HepG2 (cell line): ENCODE measurements around the gene NEURL4. TPM values are rescaled to one million over a fixed set of nuclear protein-coding genes. Genes with fewer than 3 reads are reported as not detected.

Experiments used
- BRCA1 ChIP-seq: sonication (generic); formaldehyde crosslinking; IDR thresholded peaks from 2 replicates; pipeline ENCODE4 v1.4.0; 2020; ENCODE audit warnings: missing genetic modification reagents
- CAMTA2 ChIP-seq: sonication (generic); formaldehyde crosslinking; IDR thresholded peaks from 2 replicates; pipeline ENCODE4 v1.4.0; 2020; ENCODE audit warnings: mild to moderate bottlenecking, missing genetic modification reagents, borderline replicate concordance
- CCAR2 ChIP-seq: fragments of 200-400 bp; formaldehyde crosslinking; optimal IDR thresholded peaks from 2 replicates; pipeline ENCODE3; 2018; ENCODE audit warnings: low read depth, mild to moderate bottlenecking, low read length, moderate library complexity
- EZH2 ChIP-seq: conservative IDR thresholded peaks from 2 replicates; pipeline ENCODE4 v1.6.1; 2012; ENCODE audit warnings: mild to moderate bottlenecking, low read depth, low read length, moderate library complexity
- GABPA ChIP-seq, 2 experiments: IDR thresholded peaks; 2 replicates each; pipeline ENCODE4 v1.6.1; 2011 to 2016; ENCODE audit warnings: low read depth in 2 of 2, low read length in 1 of 2, missing biosample characterization in 1 of 2, missing genetic modification characterization in 1 of 2
- HOXA3 ChIP-seq: sonication (generic); formaldehyde crosslinking; IDR thresholded peaks from 2 replicates; pipeline ENCODE4 v1.5.0; 2020; ENCODE audit warnings: missing genetic modification reagents
- KDM1A ChIP-seq: IDR thresholded peaks from 2 replicates; pipeline ENCODE4 v1.6.1; 2016; ENCODE audit warnings: missing compliant biosample characterization
- KDM5A ChIP-seq: fragments of 200-600 bp; sonication (generic); IDR thresholded peaks from 2 replicates; pipeline ENCODE4 v1.7.0; 2018; ENCODE audit warnings: antibody characterized with exemption, mild to moderate bottlenecking, low read length, borderline replicate concordance
- MLLT10 ChIP-seq: sonication (generic); formaldehyde crosslinking; IDR thresholded peaks from 2 replicates; pipeline ENCODE4 v1.4.0; 2020; ENCODE audit warnings: missing genetic modification reagents
- NCOA2 ChIP-seq: sonication (generic); formaldehyde crosslinking; IDR thresholded peaks from 2 replicates; pipeline ENCODE4 v1.8.0; 2022; ENCODE audit warnings: inconsistent platforms
- TGIF2 ChIP-seq: IDR thresholded peaks from 2 replicates; pipeline ENCODE4 v1.6.1; 2016; ENCODE audit warnings: control low read depth, missing compliant biosample characterization
- ZNF256 ChIP-seq: sonication (generic); formaldehyde crosslinking; conservative IDR thresholded peaks from 2 replicates; pipeline ENCODE4 v1.4.0; 2020; ENCODE audit warnings: missing genetic modification reagents
- ZNF318 ChIP-seq: sonication (generic); formaldehyde crosslinking; IDR thresholded peaks from 2 replicates; pipeline ENCODE4 v1.4.0; 2020; ENCODE audit warnings: mild to moderate bottlenecking, missing genetic modification reagents
- ZNF552 ChIP-seq: sonication (generic); formaldehyde crosslinking; IDR thresholded peaks from 2 replicates; pipeline ENCODE4 v1.9.0; 2022; ENCODE audit warnings: missing genetic modification reagents, mild to moderate bottlenecking, borderline replicate concordance
- ZNF687 ChIP-seq: sonication (generic); formaldehyde crosslinking; IDR thresholded peaks from 2 replicates; pipeline ENCODE4 v1.5.1; 2020; ENCODE audit warnings: mild to moderate bottlenecking, missing genetic modification reagents, moderate library complexity
- polyA plus RNA-seq, 8 experiments: library from polyadenylated mRNA; depleted of rRNA in 3 of 8; stranded (reverse) in 7 of 8; unstranded in 1 of 8; fragments of >200 nt; fragmentation: Illumina TruSeq in 4 of 8; extraction: Trizol in 4 of 8; gene quantifications; 2 replicates each; pipeline versions ENCODE4 v1.2.1 to v1.2.3, GENCODE V29; 2011 to 2016; ENCODE audit warnings: low read depth in 4 of 8, missing spikeins in 1 of 8, mixed read lengths in 1 of 8; ENCODE audit not compliant: insufficient read depth in 1 of 8
- total RNA-seq, 5 experiments: library from RNA; depleted of rRNA; stranded (reverse); fragments of >200 nt; fragmentation: Illumina TruSeq; extraction: Trizol; gene quantifications; 2 replicates each; pipeline ENCODE4 v1.2.3, GENCODE V29; 2016; ENCODE audit warnings: low read depth in 1 of 5
- TF ChIP-seq, protein P1 (sequence below): IDR thresholded peaks from 2 replicates; pipeline ENCODE4 v1.6.1; 2016; ENCODE audit warnings: missing compliant biosample characterization, missing genetic modification reagents, borderline replicate concordance

NEURL4 gene
- total and polyA plus RNA-seq, 2 of the 13 experiments (the other 11 are each of a cell fraction or from before 2014, with no cell fraction given) = 14.8 to 15.7 TPM

- TF ChIP-seq ZNF318 (CRISPR knock-in tag) = no peak
- TF ChIP-seq CAMTA2 = no peak
- TF ChIP-seq ZNF552 = no peak
- peak; percentile 16; the same call in 1 of the 2 replicates for TF ChIP-seq GABPA (IDR thresholded peaks at IDR 0.05; ENCODE audit: low read depth, low read length)
- peak; percentile 80 for TF ChIP-seq GABPA (CRISPR knock-in tag; IDR thresholded peaks at IDR 0.05; ENCODE audit: low read depth)
- TF ChIP-seq MLLT10 = no peak
- no peak for TF ChIP-seq CCAR2
- peak; percentile 80 for TF ChIP-seq HOXA3 (CRISPR knock-in tag)
- TF ChIP-seq ZNF687 (CRISPR knock-in tag) = peak; percentile 74
- peak; percentile 85; the same call in 1 of the 2 replicates for TF ChIP-seq KDM5A
- TF ChIP-seq NCOA2 (CRISPR knock-in tag) = peak; percentile 16; the same call in 1 of the 2 replicates
- no peak for TF ChIP-seq KDM1A (CRISPR knock-in tag)
- no peak for TF ChIP-seq TGIF2 (CRISPR knock-in tag)
- TF ChIP-seq EZH2 = no peak
- TF ChIP-seq BRCA1 = peak; percentile 68; the same call in 1 of the 2 replicates
- no peak for TF ChIP-seq ZNF256 (CRISPR knock-in tag)
- TF ChIP-seq, protein P1, sequence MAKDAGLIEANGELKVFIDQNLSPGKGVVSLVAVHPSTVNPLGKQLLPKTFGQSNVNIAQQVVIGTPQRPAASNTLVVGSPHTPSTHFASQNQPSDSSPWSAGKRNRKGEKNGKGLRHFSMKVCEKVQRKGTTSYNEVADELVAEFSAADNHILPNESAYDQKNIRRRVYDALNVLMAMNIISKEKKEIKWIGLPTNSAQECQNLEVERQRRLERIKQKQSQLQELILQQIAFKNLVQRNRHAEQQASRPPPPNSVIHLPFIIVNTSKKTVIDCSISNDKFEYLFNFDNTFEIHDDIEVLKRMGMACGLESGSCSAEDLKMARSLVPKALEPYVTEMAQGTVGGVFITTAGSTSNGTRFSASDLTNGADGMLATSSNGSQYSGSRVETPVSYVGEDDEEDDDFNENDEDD (CRISPR knock-in tag) = peak; percentile 72; the same call in 1 of the 2 replicates
These were observed 350 bp upstream of the NEURL4 start (continued) for GRCh38 chr17:7329374-7329996.
